H1 (cell line): Measurements from ENCODE around the gene FGF14.

Experiments used
- CBX8 ChIP-seq: fragments of 300-800, 300-1000 bp; sonication (generic); IDR thresholded peaks from 2 replicates; pipeline ENCODE4 v1.7.1; 2016; ENCODE audit warnings: low read depth, low read length, borderline replicate concordance
- CTCF ChIP-seq, 3 experiments: IDR thresholded peaks; 1 replicate in 2 of 3; 2 replicates in 1 of 3; pipeline versions ENCODE4 v1.5.1 to v1.6.1; 2011; ENCODE audit warnings: low read length in 3 of 3, mild to moderate bottlenecking in 3 of 3, inconsistent platforms in 2 of 3, low read depth in 1 of 3, moderate library complexity in 1 of 3; ENCODE audit not compliant: insufficient read depth in 1 of 3; ENCODE audit errors: control extremely low read depth in 1 of 3
- EGR1 ChIP-seq: IDR thresholded peaks from 2 replicates; pipeline ENCODE4 v1.6.1; 2011; ENCODE audit warnings: low read depth, low read length, borderline replicate concordance
- GABPA ChIP-seq: IDR thresholded peaks from 2 replicates; pipeline ENCODE4 v1.6.1; 2011; ENCODE audit warnings: mild to moderate bottlenecking, low read length, moderate library complexity, borderline replicate concordance; ENCODE audit not compliant: insufficient read depth
- NRF1 ChIP-seq: IDR thresholded peaks from 2 replicates; pipeline ENCODE4 v1.6.1; 2011; ENCODE audit warnings: mild to moderate bottlenecking, low read depth, low read length, improper control_type of control experiment
- RAD21 ChIP-seq, 2 experiments: IDR thresholded peaks in 1 of 2; conservative IDR thresholded peaks in 1 of 2; 2 replicates each; pipeline ENCODE4 v1.6.1; 2011; ENCODE audit warnings: low read depth in 2 of 2, low read length in 2 of 2, improper control_type of control experiment in 1 of 2, inconsistent platforms in 1 of 2, mild to moderate bottlenecking in 1 of 2, moderate library complexity in 1 of 2
- SP1 ChIP-seq: IDR thresholded peaks from 2 replicates; pipeline ENCODE4 v1.6.1; 2011; ENCODE audit warnings: low read depth, low read length
- SUZ12 ChIP-seq: fragments of 200-600 bp; sonication (generic); IDR thresholded peaks from 2 replicates; pipeline ENCODE4 v1.6.1; 2012; ENCODE audit warnings: mild to moderate bottlenecking, inconsistent platforms, low read length, moderate library complexity, mixed read lengths

GRCh38 chr13:101698400-101698799, 703.4 kb downstream of the FGF14 start:
- no peak for TF ChIP-seq SUZ12
- no peak for TF ChIP-seq EGR1
- no peak for TF ChIP-seq CTCF (IDR thresholded peaks at IDR 0.05; ENCODE audit: control extremely low read depth in 1 of 3, insufficient read depth in 1 of 3, low read depth in 1 of 3, low read length in 3 of 3)
- TF ChIP-seq NRF1, result no peak
- TF ChIP-seq CBX8, result no peak
- no peak for TF ChIP-seq SP1
- TF ChIP-seq GABPA, result no peak
- no peak for TF ChIP-seq RAD21 (IDR thresholded peaks at IDR 0.05 in 1 of 2, conservative IDR thresholded peaks at IDR 0.05 in 1 of 2; ENCODE audit: low read depth in 2 of 2, low read length in 2 of 2)
